Hematopoietic multipotent progenitor cell treated with erythropoietin and hydrocortisone succinate and interleukin-3 and kit ligand, for 4 days (in vitro differentiated cells): ENCODE data around the gene NAAA.
"Not testable (repeated sequence)": the region's sequence is repeated elsewhere in the genome, so short reads cannot be mapped to it uniquely, and the experiment has no call there.

Experiments used
- DNase-seq: peaks from one replicate; pipeline ENCODE4 v3.0.0-alpha.2; 2015

Gene NAAA

DNA sequence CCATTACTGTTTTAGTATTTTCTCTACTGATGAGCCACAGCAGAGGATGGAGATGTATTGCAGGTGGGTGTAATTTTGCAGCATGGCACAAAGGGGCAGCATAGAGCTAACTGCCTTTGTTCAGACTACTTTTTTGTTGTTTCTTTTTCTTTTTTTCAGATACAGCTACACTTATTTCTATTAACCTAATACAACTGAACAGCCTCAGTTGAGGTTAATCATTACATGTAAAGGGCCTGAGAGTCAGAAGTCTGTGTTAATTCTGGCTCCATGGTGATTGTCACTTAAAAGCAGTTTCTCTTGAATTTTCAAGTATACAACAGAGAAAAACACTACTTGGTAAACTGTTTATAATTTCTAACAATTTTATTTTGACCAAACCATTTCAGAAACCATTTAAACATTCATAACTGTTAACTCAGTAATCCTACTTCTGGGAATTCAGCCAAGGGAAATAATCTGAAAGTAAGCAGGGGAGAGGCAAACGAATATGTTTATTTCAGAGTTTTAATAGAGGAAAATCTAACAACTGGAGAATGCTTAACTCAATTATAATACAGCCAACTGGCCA, 24.6 kb downstream of the NAAA start:
- DNase-seq: peak; percentile 71

GRCh38 chr4:75912968-75913367, 27.8 kb downstream of the NAAA start:
- no peak for DNase-seq

GRCh38 chr4:75910831-75911230, 30.0 kb downstream of the NAAA start:
- DNase-seq: not testable (repeated sequence)

GRCh38 chr4:75909405-75909804, 31.4 kb downstream of the NAAA start:
- no peak for DNase-seq

- DNase-seq: peak; percentile 10
Observed at GRCh38 chr4:75908555-75908954, 32.3 kb downstream of the NAAA start.

GRCh38 chr4:75907966-75908365, 32.8 kb downstream of the NAAA start:
- DNase-seq: peak; percentile 18

DNA sequence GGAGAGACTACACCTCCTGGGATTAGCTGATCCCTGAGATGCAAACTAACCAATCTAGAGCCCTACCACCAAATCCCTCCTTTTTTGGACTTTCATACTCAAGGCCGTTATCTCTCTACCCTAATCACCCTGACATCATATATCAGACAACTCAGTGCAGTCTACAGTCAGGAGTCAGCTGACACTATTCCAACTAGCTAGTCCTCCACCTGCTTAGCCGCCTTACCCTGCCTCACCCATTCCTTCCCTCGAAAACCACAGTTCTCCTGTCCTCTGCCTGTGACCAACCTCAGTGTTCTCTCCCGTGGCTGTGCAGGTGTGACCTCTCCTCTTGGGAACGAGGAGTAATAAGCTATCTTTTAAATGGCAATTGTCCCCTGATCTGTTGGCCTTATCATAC, 36.7 kb downstream of the NAAA start:
- DNase-seq: no peak

GRCh38 chr4:75902352-75902751, 38.5 kb downstream of the NAAA start, which contains the start of gene PPEF2:
Gene PPEF2, minus strand, starts transcription at chr4:75902452. Its CDS starts 6,127 bp downstream, at chr4:75896325.
- no peak for DNase-seq

DNA sequence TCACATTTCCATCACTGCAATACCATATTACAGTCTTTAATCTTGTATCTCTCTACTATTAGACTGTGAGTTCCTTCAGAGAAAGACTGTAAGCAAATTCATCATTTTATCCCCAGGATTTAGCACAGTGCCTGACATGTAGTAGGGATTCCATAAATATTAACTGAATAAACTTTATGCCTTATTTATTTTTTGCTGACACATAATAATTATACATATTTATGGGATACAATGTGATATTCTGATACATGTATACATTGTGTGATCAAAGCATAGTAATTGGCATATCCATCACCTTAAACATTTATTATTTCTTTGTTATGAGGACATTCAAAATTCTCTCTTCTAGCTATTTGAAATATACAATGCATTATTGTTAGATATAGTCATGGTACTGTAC, 42.3 kb downstream of the NAAA start:
- no peak for DNase-seq

GRCh38 chr4:75895744-75896314, 45.0 kb downstream of the NAAA start:
- peak; percentile 66 for DNase-seq

- peak; percentile 9 for DNase-seq
Observed at GRCh38 chr4:75892508-75892907, 48.3 kb downstream of the NAAA start.

GRCh38 chr4:75891611-75892010, 49.2 kb downstream of the NAAA start:
- DNase-seq: no peak

- DNase-seq: no peak
Observed at GRCh38 chr4:75889537-75890199, 51.1 kb downstream of the NAAA start.

DNA sequence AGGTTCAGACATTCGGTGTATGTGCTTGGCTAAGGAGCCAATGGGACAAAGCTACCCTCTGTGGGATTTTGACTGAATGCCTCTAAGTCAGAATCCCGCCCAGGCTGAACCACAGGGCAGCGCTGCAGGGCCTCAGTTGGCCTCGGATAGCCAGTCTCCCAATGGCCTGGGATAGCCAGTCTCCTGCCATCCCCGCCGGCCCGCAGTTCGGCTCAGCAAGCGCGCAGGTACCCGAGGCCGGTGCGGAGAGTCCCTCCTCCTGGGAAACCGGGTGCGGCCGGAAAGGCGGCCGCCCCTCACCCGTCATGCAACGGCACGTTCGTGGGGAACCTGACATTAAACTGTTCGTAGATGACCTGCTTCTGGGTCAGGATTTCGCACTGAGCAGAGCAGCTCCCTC, 54.7 kb downstream of the NAAA start:
- DNase-seq: no peak

DNA sequence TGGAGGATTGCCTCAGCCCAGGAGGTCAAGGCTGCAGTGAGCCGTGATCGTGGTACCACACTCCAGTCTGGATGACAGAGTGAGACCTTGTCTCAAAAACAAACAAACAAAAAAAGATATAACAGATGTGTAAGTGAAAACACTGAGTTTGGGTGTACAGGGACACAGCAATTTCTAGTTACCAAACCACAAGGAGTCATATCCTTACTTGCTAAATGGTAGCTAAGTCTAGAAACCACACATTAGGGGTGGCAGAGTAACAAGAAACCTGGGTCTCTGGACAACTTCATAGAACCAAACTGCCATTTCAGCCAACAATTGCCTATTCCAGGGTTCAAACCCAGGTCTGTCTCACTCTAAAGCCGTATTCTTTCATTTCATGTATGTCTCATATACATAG, 59.3 kb downstream of the NAAA start:
- DNase-seq: no peak

DNA sequence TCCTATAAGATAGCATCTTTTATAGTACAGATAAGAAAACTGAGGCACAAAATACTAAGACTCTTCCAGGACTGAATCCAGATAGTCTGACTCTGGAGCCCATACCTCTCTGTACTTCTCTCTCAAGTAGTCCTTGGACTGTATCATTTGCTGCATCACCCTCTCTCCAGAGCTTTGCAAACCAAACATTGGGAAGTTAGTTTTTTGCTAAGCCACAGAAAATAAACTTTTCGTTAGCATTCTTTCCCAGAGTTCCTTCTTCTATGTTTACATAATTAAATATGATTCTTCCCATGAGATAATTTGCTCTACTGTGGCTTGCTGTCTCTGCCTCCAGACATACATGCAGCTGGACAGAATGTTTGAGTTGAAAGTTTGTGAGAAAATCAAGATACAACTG, 60.5 kb downstream of the NAAA start:
- DNase-seq: no peak

- no peak for DNase-seq
Observed at GRCh38 chr4:75878246-75878756, 62.5 kb downstream of the NAAA start.

GRCh38 chr4:75876218-75876617, 64.6 kb downstream of the NAAA start:
- DNase-seq: no peak

- DNase-seq: no peak
Observed at GRCh38 chr4:75869100-75869499, 71.7 kb downstream of the NAAA start.

GRCh38 chr4:75867130-75867529, 73.7 kb downstream of the NAAA start:
- DNase-seq: no peak
